BJ (cell line): ENCODE measurements around the gene ZNF282. TPM values are rescaled to one million over a fixed set of nuclear protein-coding genes. Genes with fewer than 3 reads are reported as not detected.

Experiments used
- CTCF ChIA-PET: fragments of 350-600 bp; formaldehyde crosslinking; extraction: SDS; loops from one replicate; lab custom pipeline; 2021; ENCODE audit warnings: antibody characterized with exemption, inconsistent platforms; lab: Yijun Ruan, JAX
- POLR2A ChIA-PET: fragments of 300-600 bp; sonication (Branson Sonifier 250); formaldehyde crosslinking; extraction: SDS; loops from one replicate; lab custom pipeline; 2021; ENCODE audit warnings: antibody characterized with exemption; lab: Charles Lee
- DNase-seq: peaks from one replicate; pipeline ENCODE4 v3.0.0-alpha.2; 2011; ENCODE audit warnings: low read depth
- H3K27me3 ChIP-seq: 2 replicates; pipeline ENCODE4 v1.6.0; 2011; ENCODE audit warnings: low read length; ENCODE audit not compliant: control insufficient read depth, insufficient read depth
- H3K36me3 ChIP-seq: 2 replicates; pipeline ENCODE4 v1.5.1; 2011; ENCODE audit warnings: low read length; ENCODE audit not compliant: control insufficient read depth, insufficient read depth
- H3K4me3 ChIP-seq: 2 replicates; pipeline ENCODE4 v1.5.1; 2011; ENCODE audit warnings: low read depth, mild to moderate bottlenecking, control low read depth, low read length
- CTCF ChIP-seq: IDR thresholded peaks from 2 replicates; pipeline ENCODE4 v1.5.1; 2011; ENCODE audit warnings: low read depth, mild to moderate bottlenecking, control low read depth, inconsistent platforms, low read length, moderate library complexity; ENCODE audit not compliant: insufficient read depth
- polyA plus RNA-seq: library from polyadenylated mRNA; depleted of rRNA; stranded (reverse); fragments of >200 nt; gene quantifications from 2 replicates; pipeline ENCODE4 v1.2.3, GENCODE V29; 2011

ZNF282 gene
- polyA plus RNA-seq, 1 experiment = 15.2 TPM

- peaks cover 50% of the 10 kb centered on the region for H3K36me3 ChIP-seq
- DNase-seq = no peak
- ChIA-PET CTCF (interaction anchor here (0.9 to 1.3 kb wide), 2 partner anchors 9 kb away, joined by 3 read pairs; no protein-coding TSS in a partner anchor), POLR2A (no interaction called here)
- H3K27me3 ChIP-seq = no peaks in the 10 kb centered on the region
- no peak for TF ChIP-seq CTCF
- H3K4me3 ChIP-seq = no peak overlapping the region
Observed at GRCh38 chr7:149214020-149214720, 18.8 kb downstream of the ZNF282 start.

DNA sequence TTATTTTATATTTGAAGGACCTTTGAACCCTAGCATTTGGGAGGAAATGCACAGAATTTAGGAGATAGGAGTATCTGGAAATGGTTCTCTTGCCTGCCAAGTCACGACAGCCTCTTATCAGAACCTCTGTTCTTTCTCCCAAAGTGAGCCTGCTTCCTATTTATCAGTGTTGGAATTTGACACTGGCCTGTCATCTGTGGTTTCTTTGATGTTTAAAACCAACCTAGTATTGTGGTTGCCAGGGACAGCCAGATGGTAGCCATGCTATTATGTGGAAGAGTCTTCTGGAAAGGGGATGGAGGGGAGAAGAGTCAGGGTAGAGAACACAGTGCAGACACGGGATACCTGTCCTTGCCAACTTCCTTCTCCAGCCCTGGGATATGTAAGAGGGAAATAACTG is 21.1 kb downstream of the ZNF282 start:
- ChIA-PET CTCF (no interaction called here), POLR2A (no interaction called here)
- H3K4me3 ChIP-seq = no peak overlapping the region
- peaks cover 35% of the 10 kb centered on the region for H3K36me3 ChIP-seq
- no peak for DNase-seq
- TF ChIP-seq CTCF = no peak
- H3K27me3 ChIP-seq = no peaks in the 10 kb centered on the region

GRCh38 chr7:149217570-149217969 is 22.2 kb downstream of the ZNF282 start:
- CTCF ChIA-PET = interaction anchor here (0.6 kb wide), 1 partner anchor 56 kb away, joined by 3 read pairs; no protein-coding TSS in a partner anchor
- POLR2A ChIA-PET = no interaction called here
- no peak for TF ChIP-seq CTCF
- no peak for DNase-seq
- Histone ChIP-seq H3K36me3 (peaks cover 37% of the 10 kb centered on the region), H3K4me3 (no peak overlapping the region), H3K27me3 (no peaks in the 10 kb centered on the region)

DNA sequence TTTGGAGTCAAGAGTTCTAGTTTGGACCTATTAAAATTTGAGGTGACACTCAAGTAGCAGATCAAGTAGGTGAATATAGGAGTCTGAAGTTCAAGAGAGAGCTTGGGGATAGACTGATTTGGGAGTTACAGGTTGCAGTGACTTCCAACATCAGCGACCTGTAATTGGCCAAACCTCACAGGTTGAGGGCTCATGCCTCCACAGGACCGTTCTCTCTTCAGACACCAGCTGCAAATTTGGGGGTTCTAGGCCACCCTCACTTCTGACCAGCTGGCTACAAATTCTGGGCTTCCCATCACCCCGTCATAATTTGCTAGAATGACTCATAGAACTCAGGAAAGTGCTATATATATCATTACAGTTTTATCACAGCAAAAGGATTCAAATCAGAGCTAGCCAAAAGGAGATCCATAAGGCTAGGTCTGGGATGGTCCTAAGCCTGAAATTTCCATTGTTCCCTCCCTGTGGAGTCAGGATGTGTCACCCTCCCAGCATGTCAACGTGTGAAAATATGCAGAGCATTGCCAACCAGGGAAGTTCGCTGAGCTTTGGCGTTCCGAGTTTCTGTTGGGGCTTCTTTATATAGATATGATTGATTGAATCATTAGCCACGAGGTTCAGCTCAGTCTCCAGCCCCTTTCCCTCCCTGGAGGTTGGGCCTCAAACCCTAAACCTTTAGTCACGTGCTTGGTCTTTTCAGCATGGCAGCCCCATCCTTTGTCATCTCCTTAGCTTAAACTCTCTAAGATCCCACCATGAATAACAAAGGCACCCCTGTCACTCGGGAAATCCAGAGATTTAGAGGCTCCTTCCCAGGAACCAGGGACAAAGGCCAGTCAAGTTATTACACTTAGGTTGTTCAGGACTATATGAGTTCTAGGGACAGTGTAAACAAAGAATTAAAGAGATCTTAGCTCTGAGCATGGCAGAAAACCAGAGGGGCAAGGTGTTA is 23.4 kb downstream of the ZNF282 start:
- peaks cover 31% of the 10 kb centered on the region for H3K36me3 ChIP-seq
- no peaks in the 10 kb centered on the region for H3K27me3 ChIP-seq
- ChIA-PET POLR2A (no interaction called here), CTCF (interaction anchor here (0.6 to 2.1 kb wide), 5 partner anchors 8 to 92 kb away, joined by 3 to 6 read pairs (median 3); partner anchors contain the start of gene ZNF425)
- H3K4me3 ChIP-seq = no peak overlapping the region
- no peak for DNase-seq
- no peak for TF ChIP-seq CTCF

- Histone ChIP-seq H3K27me3 (no peaks in the 10 kb centered on the region), H3K4me3 (no peak overlapping the region), H3K36me3 (peaks cover 22% of the 10 kb centered on the region)
- ChIA-PET CTCF (no interaction called here), POLR2A (no interaction called here)
- no peak for TF ChIP-seq CTCF
- DNase-seq = peak; percentile 47
Observed at GRCh38 chr7:149220534-149220933, 25.2 kb downstream of the ZNF282 start.
